Panc1 (cell line): ENCODE data around the gene MAML3. TPM values are rescaled to one million over a fixed set of nuclear protein-coding genes. Genes with fewer than 3 reads are reported as not detected.

Source experiments
- ATAC-seq: fragments of 200-7000 bp; cut with Tn5 transposase; 2 replicates; pipeline ENCODE4 v1.9.1; 2020; ENCODE audit warnings: mild to moderate bottlenecking, moderate library complexity
- BruUV-seq: library from RNA; stranded (reverse); fragments of 400-500 nt; replicated peaks from 2 replicates; lab custom pipeline; 2021; lab: Mats Ljungman, UMichigan
- CTCF ChIA-PET: fragments of 300-600 bp; sonication (Branson Sonifier 250); formaldehyde crosslinking; loops from one replicate; lab custom pipeline; 2022; ENCODE audit warnings: antibody characterized with exemption; lab: Charles Lee
- POLR2A ChIA-PET: fragments of 300-600 bp; sonication (Branson Sonifier 250); formaldehyde crosslinking; loops from one replicate; lab custom pipeline; 2022; ENCODE audit warnings: antibody characterized with exemption; lab: Charles Lee
- DNase-seq: peaks from one replicate; pipeline ENCODE4 v3.0.0-alpha.2; 2010; ENCODE audit warnings: low read depth, low spot score
- H3K27ac ChIP-seq: 2 replicates; pipeline ENCODE4 v1.5.1; 2011; ENCODE audit warnings: mild to moderate bottlenecking, low read length, inconsistent platforms
- H3K27me3 ChIP-seq: fragments of 200-500 bp; sonication (Bioruptor generic); 2 replicates; pipeline ENCODE4 v1.6.0; 2014; ENCODE audit warnings: low read length, inconsistent platforms; ENCODE audit not compliant: control insufficient read depth, insufficient read depth
- H3K36me3 ChIP-seq: fragments of 200-500 bp; sonication (Bioruptor generic); 2 replicates; pipeline ENCODE4 v1.5.1; 2014; ENCODE audit warnings: inconsistent platforms, mild to moderate bottlenecking, low read length, moderate library complexity; ENCODE audit not compliant: control insufficient read depth, insufficient read depth
- H3K4me1 ChIP-seq: 2 replicates; pipeline ENCODE4 v1.5.1; 2011; ENCODE audit warnings: inconsistent platforms, mild to moderate bottlenecking, low read length, moderate library complexity; ENCODE audit not compliant: control insufficient read depth, insufficient read depth
- H3K4me3 ChIP-seq, 2 experiments: 2 replicates each; pipeline ENCODE4 v1.5.1; 2011 to 2012; ENCODE audit warnings: low read depth in 2 of 2, low read length in 2 of 2, mild to moderate bottlenecking in 2 of 2, inconsistent platforms in 1 of 2, moderate library complexity in 1 of 2
- H3K9me3 ChIP-seq: fragments of 200-500 bp; sonication (Bioruptor generic); 2 replicates; pipeline ENCODE4 v1.5.1; 2014; ENCODE audit warnings: low read depth, mild to moderate bottlenecking, inconsistent platforms, low read length, moderate library complexity; ENCODE audit not compliant: control insufficient read depth, insufficient read depth
- POLR2AphosphoS5 ChIP-seq: IDR thresholded peaks from 2 replicates; pipeline ENCODE4 v1.6.1; 2012; ENCODE audit warnings: mild to moderate bottlenecking, low read depth, low read length, moderate library complexity
- SIN3A ChIP-seq: IDR thresholded peaks from 2 replicates; pipeline ENCODE4 v1.6.1; 2012; ENCODE audit warnings: low read depth, mild to moderate bottlenecking, low read length, moderate library complexity, borderline replicate concordance; ENCODE audit not compliant: insufficient read depth
- TCF7L2 ChIP-seq: IDR thresholded peaks from 2 replicates; pipeline ENCODE4 v1.6.1; 2011; ENCODE audit warnings: mild to moderate bottlenecking, low read depth, low read length, inconsistent platforms
- in situ Hi-C: cut with HindIII; loops from 2 replicates; pipeline ENCODE4 v1.10.0; 2016; ENCODE audit warnings: low sequenced_read_pairs, low pct_unique_long_range_greater_than_20kb
- intact Hi-C: fragments of 100-400 bp; cut with micrococcal nuclease; formaldehyde crosslinking; loops from one replicate; pipeline ENCODE4 v1.10.0; 2022; ENCODE audit not compliant: unreplicated experiment
- total RNA-seq: library from RNA; stranded (reverse); gene quantifications from one replicate; pipeline ENCODE4 v1.2.1, GENCODE V29; 2021; ENCODE audit not compliant: unreplicated experiment
- TF ChIP-seq, protein P1 (sequence below): fragments of 450-650 bp; IDR thresholded peaks from 2 replicates; pipeline ENCODE4 v1.5.1; 2017; ENCODE audit warnings: mild to moderate bottlenecking
- TF ChIP-seq, protein P2 (sequence below), 2 experiments: IDR thresholded peaks; 2 replicates each; pipeline ENCODE4 v1.6.1; 2011 to 2012; ENCODE audit warnings: low read depth in 2 of 2, control low read depth in 1 of 2, low read length in 1 of 2, mild to moderate bottlenecking in 1 of 2, moderate library complexity in 1 of 2; ENCODE audit not compliant: insufficient read depth in 1 of 2

The MAML3 gene
- total RNA-seq, 1 experiment from 2014 or later = 7.7 TPM

DNA sequence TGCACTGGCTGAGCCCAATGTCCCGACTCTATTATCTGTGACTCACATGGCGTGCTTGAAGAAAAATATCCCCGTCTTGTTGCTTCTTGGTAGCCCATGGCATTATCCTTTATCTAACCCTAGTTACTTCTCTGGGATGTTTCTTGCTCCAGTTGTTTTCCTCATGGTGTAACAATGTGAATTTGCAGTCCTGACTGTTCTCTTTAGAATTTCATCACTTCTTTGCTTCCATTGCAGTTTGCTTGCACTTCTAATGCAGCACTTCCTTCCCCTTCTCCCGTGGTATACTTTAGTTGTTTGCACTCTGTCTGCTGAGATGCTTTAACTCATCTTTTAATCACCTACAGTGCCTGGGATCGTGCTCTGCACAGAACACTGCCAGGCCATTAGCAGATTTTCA lies 126.9 kb downstream of the MAML3 start:
- Histone ChIP-seq H3K4me3 (no peak overlapping the region), H3K27ac (peak overlapping the region; percentile 12; the same call in 1 of the 2 replicates), H3K36me3 (no peaks in the 10 kb centered on the region), H3K9me3 (no peaks in the 10 kb centered on the region), H3K4me1 (no peaks in the 10 kb centered on the region; the same call in 1 of the 2 replicates), H3K27me3 (no peaks in the 10 kb centered on the region)
- intact Hi-C loops (no loop called here), in situ Hi-C loops (no loop called here)
- no peak for TF ChIP-seq POLR2AphosphoS5
- ChIA-PET CTCF (no interaction called here), POLR2A (no interaction called here)
- ATAC-seq (no peak), DNase-seq (no peak)
- BruUV-seq = no TSS peak

DNA sequence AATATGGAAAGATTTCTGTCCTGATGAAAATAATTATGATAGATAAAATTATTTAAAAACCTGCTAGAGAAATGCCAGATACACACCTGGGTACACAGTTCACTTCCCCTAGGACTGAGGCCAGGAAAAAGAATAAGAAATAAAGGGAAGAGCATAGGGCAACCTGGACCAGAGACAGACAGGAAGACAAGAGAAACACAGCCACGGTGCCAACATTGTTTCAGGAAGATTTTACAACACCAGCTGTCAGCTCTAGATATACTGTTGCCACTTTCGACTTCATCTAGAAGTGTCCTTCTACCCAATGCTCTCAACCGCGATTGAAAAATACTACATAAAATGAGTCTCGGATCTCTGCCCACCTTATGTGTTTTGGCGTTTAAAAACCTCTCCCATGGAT lies 128.5 kb downstream of the MAML3 start:
- POLR2A ChIA-PET = no interaction called here
- Histone ChIP-seq H3K27me3 (no peaks in the 10 kb centered on the region), H3K36me3 (no peaks in the 10 kb centered on the region), H3K9me3 (no peaks in the 10 kb centered on the region), H3K27ac (no peak overlapping the region), H3K4me1 (peaks cover 6% of the 10 kb centered on the region), H3K4me3 (no peak overlapping the region)
- ATAC-seq (no peak), DNase-seq (no peak)
- intact Hi-C loops (no loop called here), in situ Hi-C loops (no loop called here)
- CTCF ChIA-PET = no interaction called here
- no peak for TF ChIP-seq POLR2AphosphoS5
- no peak for TF ChIP-seq TCF7L2
- TF ChIP-seq SIN3A = no peak
- TF ChIP-seq, protein P1, sequence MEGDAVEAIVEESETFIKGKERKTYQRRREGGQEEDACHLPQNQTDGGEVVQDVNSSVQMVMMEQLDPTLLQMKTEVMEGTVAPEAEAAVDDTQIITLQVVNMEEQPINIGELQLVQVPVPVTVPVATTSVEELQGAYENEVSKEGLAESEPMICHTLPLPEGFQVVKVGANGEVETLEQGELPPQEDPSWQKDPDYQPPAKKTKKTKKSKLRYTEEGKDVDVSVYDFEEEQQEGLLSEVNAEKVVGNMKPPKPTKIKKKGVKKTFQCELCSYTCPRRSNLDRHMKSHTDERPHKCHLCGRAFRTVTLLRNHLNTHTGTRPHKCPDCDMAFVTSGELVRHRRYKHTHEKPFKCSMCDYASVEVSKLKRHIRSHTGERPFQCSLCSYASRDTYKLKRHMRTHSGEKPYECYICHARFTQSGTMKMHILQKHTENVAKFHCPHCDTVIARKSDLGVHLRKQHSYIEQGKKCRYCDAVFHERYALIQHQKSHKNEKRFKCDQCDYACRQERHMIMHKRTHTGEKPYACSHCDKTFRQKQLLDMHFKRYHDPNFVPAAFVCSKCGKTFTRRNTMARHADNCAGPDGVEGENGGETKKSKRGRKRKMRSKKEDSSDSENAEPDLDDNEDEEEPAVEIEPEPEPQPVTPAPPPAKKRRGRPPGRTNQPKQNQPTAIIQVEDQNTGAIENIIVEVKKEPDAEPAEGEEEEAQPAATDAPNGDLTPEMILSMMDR = no peak
- TF ChIP-seq, protein P2, sequence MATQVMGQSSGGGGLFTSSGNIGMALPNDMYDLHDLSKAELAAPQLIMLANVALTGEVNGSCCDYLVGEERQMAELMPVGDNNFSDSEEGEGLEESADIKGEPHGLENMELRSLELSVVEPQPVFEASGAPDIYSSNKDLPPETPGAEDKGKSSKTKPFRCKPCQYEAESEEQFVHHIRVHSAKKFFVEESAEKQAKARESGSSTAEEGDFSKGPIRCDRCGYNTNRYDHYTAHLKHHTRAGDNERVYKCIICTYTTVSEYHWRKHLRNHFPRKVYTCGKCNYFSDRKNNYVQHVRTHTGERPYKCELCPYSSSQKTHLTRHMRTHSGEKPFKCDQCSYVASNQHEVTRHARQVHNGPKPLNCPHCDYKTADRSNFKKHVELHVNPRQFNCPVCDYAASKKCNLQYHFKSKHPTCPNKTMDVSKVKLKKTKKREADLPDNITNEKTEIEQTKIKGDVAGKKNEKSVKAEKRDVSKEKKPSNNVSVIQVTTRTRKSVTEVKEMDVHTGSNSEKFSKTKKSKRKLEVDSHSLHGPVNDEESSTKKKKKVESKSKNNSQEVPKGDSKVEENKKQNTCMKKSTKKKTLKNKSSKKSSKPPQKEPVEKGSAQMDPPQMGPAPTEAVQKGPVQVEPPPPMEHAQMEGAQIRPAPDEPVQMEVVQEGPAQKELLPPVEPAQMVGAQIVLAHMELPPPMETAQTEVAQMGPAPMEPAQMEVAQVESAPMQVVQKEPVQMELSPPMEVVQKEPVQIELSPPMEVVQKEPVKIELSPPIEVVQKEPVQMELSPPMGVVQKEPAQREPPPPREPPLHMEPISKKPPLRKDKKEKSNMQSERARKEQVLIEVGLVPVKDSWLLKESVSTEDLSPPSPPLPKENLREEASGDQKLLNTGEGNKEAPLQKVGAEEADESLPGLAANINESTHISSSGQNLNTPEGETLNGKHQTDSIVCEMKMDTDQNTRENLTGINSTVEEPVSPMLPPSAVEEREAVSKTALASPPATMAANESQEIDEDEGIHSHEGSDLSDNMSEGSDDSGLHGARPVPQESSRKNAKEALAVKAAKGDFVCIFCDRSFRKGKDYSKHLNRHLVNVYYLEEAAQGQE (IDR thresholded peaks at IDR 0.05; ENCODE audit: insufficient read depth in 1 of 2, low read depth in 2 of 2, low read length in 1 of 2) = no peak
- no TSS peak for BruUV-seq

DNA sequence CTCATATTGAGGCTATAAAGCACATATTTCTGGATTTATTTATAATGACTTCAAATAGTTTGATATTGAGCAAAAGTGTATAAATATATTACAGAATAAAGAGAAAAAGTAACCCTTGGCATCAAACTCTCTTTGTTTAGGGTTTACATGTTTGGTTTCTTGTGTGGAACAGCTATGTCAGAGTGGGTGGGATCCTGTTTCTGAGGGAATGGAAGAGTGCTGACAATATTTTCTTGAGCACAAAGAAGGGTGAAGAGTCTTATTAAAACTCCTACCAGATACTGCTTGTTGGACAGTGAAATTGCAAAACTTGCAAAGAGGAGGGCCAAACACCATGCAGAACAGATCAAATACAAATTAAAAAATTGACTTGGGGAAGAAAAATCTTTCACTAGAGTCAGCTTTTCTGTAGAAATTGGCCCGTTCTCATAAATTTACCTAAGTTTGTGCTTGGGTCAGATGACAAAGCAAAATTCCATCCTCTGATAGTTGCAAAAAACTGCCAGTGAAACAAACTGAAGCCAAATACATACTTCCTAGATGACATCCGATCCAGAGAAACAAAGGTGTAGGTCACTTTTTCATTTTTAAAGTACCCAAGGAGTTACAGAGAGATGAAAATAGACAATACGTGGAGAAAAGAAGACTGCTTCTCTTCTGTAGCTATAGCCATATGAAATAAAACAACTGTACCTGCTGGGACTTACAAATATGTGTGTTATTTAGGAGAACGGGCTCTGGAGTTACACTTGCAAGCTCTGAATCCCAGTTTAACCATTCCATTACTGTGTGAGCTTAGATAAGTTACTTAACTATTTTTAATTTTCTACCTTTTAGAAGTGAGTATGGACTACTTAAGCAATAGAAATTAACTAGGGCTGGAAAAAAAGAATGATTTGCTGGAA lies 133.3 kb downstream of the MAML3 start:
- Histone ChIP-seq H3K9me3 (0 out of 2 replicates have a peak, but pooled peaks cover 5% of the 10 kb centered on the region), H3K27ac (peak overlapping the region; percentile 78), H3K4me1 (peaks cover 26% of the 10 kb centered on the region), H3K4me3 (no peak overlapping the region), H3K27me3 (no peaks in the 10 kb centered on the region), H3K36me3 (no peaks in the 10 kb centered on the region)
- no peak for DNase-seq
- no peak for ATAC-seq
- CTCF ChIA-PET = no interaction called here
- POLR2A ChIA-PET = interaction anchor here (0.6 kb wide), 1 partner anchor 73 kb away, joined by 4 read pairs; no protein-coding TSS in a partner anchor
- in situ Hi-C loops = no loop called here
- TF ChIP-seq, protein P1 = no peak
- TF ChIP-seq, protein P2 (IDR thresholded peaks at IDR 0.05; ENCODE audit: insufficient read depth in 1 of 2, low read depth in 2 of 2, low read length in 1 of 2) = no peak
- TF ChIP-seq SIN3A (no peak), POLR2AphosphoS5 (no peak), TCF7L2 (no peak)
- intact Hi-C loops = no loop called here
- no TSS peak for BruUV-seq
